GM18907 (cell line): Measurements from ENCODE around the gene POLR3C.
"Not testable (repeated sequence)": the region's sequence is repeated elsewhere in the genome, so short reads cannot be mapped to it uniquely, and the experiment has no call there.

Experiments used
- ATAC-seq: cut with Tn5 transposase; IDR thresholded peaks from one replicate; pipeline ENCODE4 v1.9.1; 2021; ENCODE audit warnings: mild to moderate bottlenecking, moderate library complexity; ENCODE audit not compliant: unreplicated experiment

The POLR3C gene

GRCh38 chr1:145823565-145824498 is at the start of gene POLR3C, which contains the start of gene RNF115:
TSS of gene POLR3C (plus strand) at chr1:145824200. CDS start at chr1:145825777, 1,577 bp downstream.
TSS of gene RNF115 (minus strand) at chr1:145824095. CDS start at chr1:145823873, 222 bp downstream.
- peak; percentile 84 for ATAC-seq

GRCh38 chr1:145777357-145778145 is 46.4 kb upstream of the POLR3C start:
- no peak for ATAC-seq

- no peak for ATAC-seq
Observed at GRCh38 chr1:145778146-145778540, 45.9 kb upstream of the POLR3C start.

GRCh38 chr1:145782272-145783099 is 41.5 kb upstream of the POLR3C start:
- no peak for ATAC-seq

GRCh38 chr1:145784409-145784808 is 39.6 kb upstream of the POLR3C start:
- ATAC-seq, result no peak

GRCh38 chr1:145785547-145785946 is 38.5 kb upstream of the POLR3C start:
- no peak for ATAC-seq

GRCh38 chr1:145786271-145786670 is 37.7 kb upstream of the POLR3C start:
- ATAC-seq, result no peak

- no peak for ATAC-seq
Observed at GRCh38 chr1:145788580-145788979, 35.4 kb upstream of the POLR3C start.

- not testable (repeated sequence) for ATAC-seq
Observed at GRCh38 chr1:145791860-145792259, 32.1 kb upstream of the POLR3C start.

- no peak for ATAC-seq
Observed at GRCh38 chr1:145792484-145792883, 31.5 kb upstream of the POLR3C start.

- no peak for ATAC-seq
Observed at GRCh38 chr1:145795257-145795881, 28.6 kb upstream of the POLR3C start.

GRCh38 chr1:145796753-145797152 is 27.2 kb upstream of the POLR3C start:
- no peak for ATAC-seq

GRCh38 chr1:145799806-145800205 is 24.2 kb upstream of the POLR3C start:
- no peak for ATAC-seq

GRCh38 chr1:145804235-145805045 is 19.6 kb upstream of the POLR3C start:
- ATAC-seq, result no peak

GRCh38 chr1:145805057-145805456 is 18.9 kb upstream of the POLR3C start:
- ATAC-seq, result no peak

- no peak for ATAC-seq
Observed at GRCh38 chr1:145806408-145806807, 17.6 kb upstream of the POLR3C start.

GRCh38 chr1:145806844-145807243 is 17.2 kb upstream of the POLR3C start:
- no peak for ATAC-seq

- not testable (repeated sequence) for ATAC-seq
Observed at GRCh38 chr1:145812977-145813810, 10.8 kb upstream of the POLR3C start.

- peak; percentile 45 for ATAC-seq
Observed at GRCh38 chr1:145818095-145818494, 5.9 kb upstream of the POLR3C start.
